NT2/D1 (cell line): ENCODE measurements around the gene HOXA11.

Source experiments
- DNase-seq: peaks from one replicate; pipeline ENCODE4 v3.0.0-alpha.2; 2011; ENCODE audit warnings: low read depth, low spot score
- H3K27me3 ChIP-seq: 2 replicates; pipeline ENCODE4 v1.6.0; 2011; ENCODE audit warnings: mild to moderate bottlenecking; ENCODE audit not compliant: insufficient read length, insufficient read depth
- H3K36me3 ChIP-seq: 2 replicates; pipeline ENCODE4 v1.6.1; 2011; ENCODE audit warnings: mild to moderate bottlenecking, low read length, mixed read lengths; ENCODE audit not compliant: insufficient read depth, insufficient read length
- H3K4me1 ChIP-seq: 2 replicates; pipeline ENCODE4 v1.5.1; 2011; ENCODE audit not compliant: insufficient read depth, insufficient read length
- H3K4me3 ChIP-seq: 2 replicates; pipeline ENCODE4 v1.5.1; 2011; ENCODE audit warnings: low read depth; ENCODE audit not compliant: insufficient read length
- H3K9ac ChIP-seq: 2 replicates; pipeline ENCODE4 v1.6.0; 2011; ENCODE audit warnings: low read depth; ENCODE audit not compliant: insufficient read length
- H3K9me3 ChIP-seq: 2 replicates; pipeline ENCODE4 v1.5.1; 2011; ENCODE audit warnings: mild to moderate bottlenecking, low read length; ENCODE audit not compliant: insufficient read depth
- SUZ12 ChIP-seq: IDR thresholded peaks from 2 replicates; pipeline ENCODE4 v1.6.1; 2011; ENCODE audit not compliant: insufficient read length, insufficient read depth; ENCODE audit errors: extremely low read depth
- YY1 ChIP-seq: IDR thresholded peaks from 2 replicates; pipeline ENCODE4 v1.6.1; 2011; ENCODE audit not compliant: insufficient read length, insufficient read depth
- ZNF274 ChIP-seq: IDR thresholded peaks from 2 replicates; pipeline ENCODE4 v1.6.1; 2011; ENCODE audit warnings: mild to moderate bottlenecking, low read depth, low read length

Gene HOXA11

DNA sequence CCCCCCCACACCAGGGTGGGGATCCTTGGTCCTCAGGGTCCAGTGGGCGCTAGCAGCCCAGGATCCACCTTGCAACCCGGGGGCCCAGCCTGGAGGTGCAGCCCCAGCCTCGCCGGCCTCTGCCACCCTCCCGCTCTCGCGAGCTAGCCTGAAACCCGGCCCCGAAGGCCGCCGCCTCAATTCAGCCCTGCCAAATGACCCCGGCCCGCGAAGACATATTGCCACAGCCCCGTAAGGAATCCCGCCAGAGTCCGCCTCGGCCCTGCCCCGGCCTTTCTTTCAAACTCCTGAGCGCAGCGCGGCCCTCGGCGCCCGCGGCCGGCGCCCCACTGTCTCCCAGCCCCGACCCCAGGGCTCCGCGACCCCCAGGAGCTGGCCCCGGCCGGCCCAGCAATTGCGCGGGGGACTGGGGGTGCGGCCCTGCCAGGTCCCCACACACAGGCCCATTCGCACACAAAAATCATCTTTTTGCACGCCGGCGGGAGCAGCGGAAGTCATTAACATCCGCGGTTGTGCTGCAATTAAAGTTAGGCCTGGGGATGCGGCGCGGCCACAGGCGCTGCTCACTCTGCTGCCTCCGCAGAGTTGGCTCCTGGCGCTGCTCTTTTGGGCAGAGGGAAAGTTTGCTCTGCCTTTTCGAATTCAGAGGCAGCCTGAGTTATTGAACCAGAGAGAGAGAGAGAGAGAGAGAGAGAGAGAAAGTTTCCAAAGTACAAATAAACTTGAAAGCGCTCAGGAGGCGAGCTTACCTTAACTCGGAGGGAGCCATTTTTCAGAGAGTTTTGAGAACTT, 45.5 kb downstream of the HOXA11 start:
- H3K4me1 ChIP-seq: no peaks in the 10 kb centered on the region
- H3K36me3 ChIP-seq: no peaks in the 10 kb centered on the region
- no peaks in the 10 kb centered on the region for H3K9me3 ChIP-seq
- H3K9ac ChIP-seq: peak overlapping the region; percentile 43
- peak overlapping the region; percentile 20 for H3K4me3 ChIP-seq
- DNase-seq: no peak
- TF ChIP-seq YY1: no peak
- TF ChIP-seq SUZ12: peak; percentile 99
- H3K27me3 ChIP-seq: peaks cover 99% of the 10 kb centered on the region

DNA sequence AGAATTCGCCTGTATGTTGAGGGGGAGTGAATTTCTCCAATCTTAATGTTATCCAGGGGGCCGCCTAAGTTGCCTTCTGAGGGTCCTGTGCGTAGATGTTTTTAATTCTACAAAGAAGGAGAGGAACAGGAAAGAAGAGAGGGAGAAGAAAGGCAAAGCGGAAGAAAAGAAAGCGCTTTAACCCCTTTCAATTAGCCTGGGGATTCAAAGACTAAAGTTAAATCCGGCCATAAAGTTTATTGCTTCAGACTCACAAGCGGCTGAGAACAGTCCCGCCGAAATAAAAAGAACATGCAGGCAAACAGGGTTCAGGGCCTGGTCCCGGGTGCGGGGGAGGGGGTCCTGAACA, 46.1 kb downstream of the HOXA11 start:
- H3K27me3 ChIP-seq: peaks cover 99% of the 10 kb centered on the region

DNA sequence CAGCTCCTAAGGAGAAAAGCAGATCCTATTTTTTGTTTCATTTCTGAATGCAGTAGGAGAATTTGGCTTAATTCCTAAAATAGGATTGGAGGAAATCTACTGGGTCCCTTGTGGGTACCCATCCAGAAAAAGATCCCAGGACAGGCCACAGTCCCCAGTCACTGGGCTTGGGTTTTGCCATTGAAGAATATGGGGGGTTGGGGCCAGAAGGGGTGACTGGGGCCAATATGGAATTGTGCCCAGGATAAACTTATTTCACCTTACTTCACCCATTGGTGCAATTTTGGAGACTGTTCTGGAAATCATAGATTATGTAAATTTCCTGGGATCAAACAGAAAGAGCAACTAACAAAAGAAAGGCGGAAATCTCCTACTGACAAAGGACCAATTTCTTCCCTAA, 46.6 kb downstream of the HOXA11 start:
- TF ChIP-seq ZNF274: no peak
- Histone ChIP-seq H3K4me3 (no peak overlapping the region), H3K36me3 (no peaks in the 10 kb centered on the region), H3K27me3 (peaks cover 100% of the 10 kb centered on the region), H3K9me3 (no peaks in the 10 kb centered on the region), H3K4me1 (no peaks in the 10 kb centered on the region), H3K9ac (no peak overlapping the region)
- no peak for DNase-seq

More for the DNA sequence above, 46.1 kb downstream of the HOXA11 start:
- H3K9me3 ChIP-seq: no peaks in the 10 kb centered on the region
- no peaks in the 10 kb centered on the region for H3K4me1 ChIP-seq
- DNase-seq: no peak
- H3K4me3 ChIP-seq: peak overlapping the region; percentile 20
- no peaks in the 10 kb centered on the region for H3K36me3 ChIP-seq
- peak overlapping the region; percentile 43 for H3K9ac ChIP-seq
- no peak for TF ChIP-seq SUZ12
- no peak for TF ChIP-seq YY1
- no peak for TF ChIP-seq ZNF274

DNA sequence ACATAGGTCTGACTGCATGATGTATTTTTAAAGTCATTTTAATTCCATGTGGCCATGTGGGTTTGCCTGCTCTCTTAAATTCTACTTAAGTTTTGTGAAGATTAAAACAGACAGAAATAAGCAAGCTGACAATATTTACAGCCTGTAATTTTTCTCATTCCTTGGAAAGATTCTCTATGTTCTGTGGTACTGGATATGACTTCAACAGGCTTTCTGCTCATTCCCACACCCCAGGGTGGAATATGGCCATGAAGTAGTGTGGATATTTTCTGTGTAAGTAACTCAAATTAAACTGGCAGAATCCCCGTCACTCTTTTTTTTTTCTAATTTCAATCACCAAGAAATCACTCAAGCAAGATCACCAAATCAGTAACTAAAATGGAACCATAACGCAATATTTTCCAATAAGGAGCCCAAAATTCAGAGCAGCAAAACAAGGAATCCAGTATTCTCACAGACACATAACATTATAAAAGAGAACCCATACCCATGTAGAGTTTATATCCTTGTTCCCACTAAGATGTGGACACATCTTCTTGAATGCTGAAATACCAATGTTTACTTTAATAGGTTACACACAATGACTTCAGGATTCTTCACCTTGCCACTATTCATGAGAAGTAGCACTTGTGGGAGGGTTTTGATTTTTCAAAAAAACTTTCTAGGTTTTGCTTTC, 47.3 kb downstream of the HOXA11 start:
- H3K27me3 ChIP-seq: peaks cover 100% of the 10 kb centered on the region
- no peak for TF ChIP-seq YY1
- no peak for TF ChIP-seq SUZ12
- TF ChIP-seq ZNF274: no peak

DNA sequence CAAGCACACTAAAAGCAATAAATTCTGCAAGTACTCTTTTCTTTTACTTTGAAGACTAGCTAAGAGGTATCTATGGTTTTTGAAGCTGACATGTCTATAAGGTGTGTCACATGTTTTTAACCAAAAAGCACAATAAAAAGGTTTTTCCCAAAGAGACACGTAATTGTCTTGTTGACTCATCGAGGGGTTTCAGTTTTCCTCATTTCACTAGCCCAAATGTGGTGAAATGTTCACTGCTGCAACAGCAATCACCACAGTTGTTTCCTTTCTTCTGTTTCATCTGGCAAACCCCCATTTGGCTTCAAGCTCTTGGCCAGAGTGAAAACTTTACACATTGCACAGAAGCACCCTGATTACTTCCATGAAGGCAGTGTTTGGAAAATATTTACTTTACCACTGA, 50.6 kb downstream of the HOXA11 start:
- no peak for DNase-seq
- Histone ChIP-seq H3K4me3 (no peak overlapping the region), H3K27me3 (peaks cover 98% of the 10 kb centered on the region), H3K36me3 (no peaks in the 10 kb centered on the region), H3K4me1 (no peaks in the 10 kb centered on the region), H3K9me3 (no peaks in the 10 kb centered on the region; the same call in 1 of the 2 replicates), H3K9ac (no peak overlapping the region)
- TF ChIP-seq SUZ12 (no peak), ZNF274 (no peak), YY1 (no peak)

More for the DNA sequence above, 47.3 kb downstream of the HOXA11 start:
- no peaks in the 10 kb centered on the region for H3K9me3 ChIP-seq
- no peak overlapping the region for H3K9ac ChIP-seq
- no peaks in the 10 kb centered on the region for H3K4me1 ChIP-seq
- no peak for DNase-seq
- no peak overlapping the region for H3K4me3 ChIP-seq
- H3K36me3 ChIP-seq: no peaks in the 10 kb centered on the region

DNA sequence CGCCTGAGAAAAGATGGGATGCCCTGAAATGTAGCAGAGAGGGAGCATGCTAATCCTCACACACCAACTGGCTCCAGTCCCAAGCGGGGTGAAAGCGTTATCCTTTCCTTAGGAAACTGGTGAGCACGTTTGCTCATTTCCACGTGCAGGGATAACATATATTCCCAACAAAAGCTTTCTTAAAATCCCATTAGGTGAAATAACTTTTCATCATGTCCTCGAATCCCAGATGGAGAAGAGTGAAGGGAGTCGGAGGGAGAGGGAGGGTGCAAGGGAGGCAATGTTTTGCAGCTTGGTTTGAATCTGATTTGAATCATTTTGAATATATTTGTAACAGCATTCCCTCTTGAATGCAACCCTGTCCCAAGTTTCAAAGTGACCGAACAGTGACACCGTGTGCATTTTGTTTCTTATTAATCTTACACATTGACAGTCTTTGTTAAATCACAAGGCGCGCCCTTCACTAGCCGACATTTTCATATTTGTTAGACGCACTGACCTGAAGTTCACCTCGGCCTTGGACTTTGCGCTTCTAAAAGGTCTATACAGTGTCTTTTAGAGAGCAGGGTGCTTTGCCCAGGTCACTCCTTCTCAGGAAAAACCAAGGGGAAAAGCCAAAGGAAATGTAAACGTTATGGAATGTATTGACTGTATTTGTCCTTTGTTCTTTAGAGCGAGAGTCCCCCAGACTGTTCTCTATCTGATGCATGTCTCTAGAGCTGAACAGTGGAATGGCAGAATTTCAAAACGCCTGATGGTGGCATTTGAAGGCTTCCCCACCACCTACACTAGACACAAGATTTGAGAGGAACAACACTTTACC, 51.4 kb downstream of the HOXA11 start:
- no peaks in the 10 kb centered on the region; the same call in 1 of the 2 replicates for H3K9me3 ChIP-seq
- H3K36me3 ChIP-seq: no peaks in the 10 kb centered on the region
- TF ChIP-seq ZNF274: no peak
- no peak for TF ChIP-seq SUZ12
- TF ChIP-seq YY1: no peak
- H3K27me3 ChIP-seq: peaks cover 98% of the 10 kb centered on the region
- H3K4me3 ChIP-seq: no peak overlapping the region
- no peak for DNase-seq
- no peak overlapping the region for H3K9ac ChIP-seq
- H3K4me1 ChIP-seq: no peaks in the 10 kb centered on the region

DNA sequence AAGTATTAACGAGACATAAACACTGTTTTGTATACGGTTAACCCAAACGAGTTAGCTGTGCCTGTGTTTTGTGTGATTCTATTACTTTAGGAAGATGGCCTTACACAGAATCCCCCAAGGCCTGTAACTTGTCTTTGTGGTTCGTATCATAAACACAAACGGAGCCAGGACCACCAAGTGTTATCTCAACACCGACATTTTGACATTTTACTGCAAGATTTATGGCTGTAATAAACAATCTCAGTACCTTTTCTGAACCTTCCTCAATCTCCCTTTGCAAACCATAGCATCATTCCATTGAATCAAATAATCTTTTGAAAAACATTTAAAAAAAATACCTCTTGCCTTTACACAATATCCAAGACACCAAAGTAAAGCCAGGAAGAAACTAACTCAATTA, 52.1 kb downstream of the HOXA11 start:
- no peak overlapping the region for H3K9ac ChIP-seq
- H3K27me3 ChIP-seq: peaks cover 98% of the 10 kb centered on the region
- H3K4me3 ChIP-seq: no peak overlapping the region
- no peak for DNase-seq
- H3K36me3 ChIP-seq: no peaks in the 10 kb centered on the region
- H3K9me3 ChIP-seq: no peaks in the 10 kb centered on the region; the same call in 1 of the 2 replicates
- TF ChIP-seq ZNF274 (no peak), SUZ12 (peak; percentile 8), YY1 (no peak)
- H3K4me1 ChIP-seq: no peaks in the 10 kb centered on the region
